HL-60 (cell line): ENCODE measurements around the gene SCG2.
"Not testable (repeated sequence)": the region's sequence is repeated elsewhere in the genome, so short reads cannot be mapped to it uniquely, and the experiment has no call there.

ENCODE experiments used
- DNase-seq, 2 experiments: peaks; one replicate each; pipeline ENCODE4 v3.0.0-alpha.2; 2010 to 2020; ENCODE audit warnings: low read depth in 1 of 2, low spot score in 1 of 2
- H3K27ac ChIP-seq: fragments of 250-450 bp; sonication (Bioruptor Pico); replicated peaks from 2 replicates; pipeline ENCODE4 v1.5.1; 2020; ENCODE audit warnings: mild to moderate bottlenecking, moderate library complexity
- H3K27me3 ChIP-seq: fragments of 250-450 bp; sonication (Bioruptor Pico); 2 replicates; pipeline ENCODE4 v1.5.1; 2021; ENCODE audit warnings: mild to moderate bottlenecking, moderate library complexity; ENCODE audit not compliant: insufficient read depth, poor library complexity, severe bottlenecking
- H3K4me3 ChIP-seq: replicated peaks from 2 replicates; pipeline ENCODE4 v1.5.1; 2011; ENCODE audit warnings: mild to moderate bottlenecking, control low read depth, low read length; ENCODE audit not compliant: insufficient read depth
- CTCF ChIP-seq: IDR thresholded peaks from one replicate; pipeline ENCODE4 v1.5.1; 2011; ENCODE audit warnings: low read length, control low read depth, inconsistent platforms; ENCODE audit not compliant: insufficient read depth
- GABPA ChIP-seq: IDR thresholded peaks from 2 replicates; pipeline ENCODE4 v1.6.1; 2012; ENCODE audit warnings: low read depth
- POLR2AphosphoS5 ChIP-seq: IDR thresholded peaks from 2 replicates; pipeline ENCODE4 v1.6.1; 2012; ENCODE audit warnings: low read depth
- SPI1 ChIP-seq: IDR thresholded peaks from 2 replicates; pipeline ENCODE4 v1.6.1; 2012; ENCODE audit warnings: low read depth, mild to moderate bottlenecking, borderline replicate concordance
- TF ChIP-seq, protein P1 (sequence below): IDR thresholded peaks from 2 replicates; pipeline ENCODE4 v1.6.1; 2012; ENCODE audit warnings: low read depth; ENCODE audit not compliant: insufficient replicate concordance

Gene SCG2

GRCh38 chr2:223596208-223596607, 6.0 kb downstream of the SCG2 start:
- no peak for DNase-seq
- Histone ChIP-seq H3K27me3 (no peaks in the 10 kb centered on the region), H3K4me3 (no peak overlapping the region), H3K27ac (no peak overlapping the region)
- TF ChIP-seq CTCF: no peak
- TF ChIP-seq POLR2AphosphoS5: no peak
- no peak for TF ChIP-seq GABPA
- TF ChIP-seq SPI1: no peak

DNA sequence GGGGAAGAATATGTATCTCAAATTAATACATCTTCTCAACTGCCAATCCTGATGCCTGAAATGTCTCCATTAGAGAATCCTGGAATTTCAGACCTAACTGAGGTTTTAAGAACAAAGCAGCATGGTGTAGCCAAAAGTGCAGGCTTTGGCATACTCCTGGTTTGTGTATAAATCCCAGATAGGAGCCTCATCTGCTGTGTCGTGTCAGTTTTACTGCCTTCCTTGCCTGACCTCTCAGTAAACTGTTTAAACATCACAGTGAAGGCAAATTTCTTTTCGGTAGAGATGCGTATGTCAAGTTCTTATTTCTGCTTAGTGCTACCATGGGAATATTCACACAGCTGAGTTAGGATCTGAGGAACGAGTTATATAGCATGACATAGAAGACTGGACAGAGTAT, 7.3 kb downstream of the SCG2 start:
- DNase-seq: no peak
- no peak for TF ChIP-seq SPI1
- TF ChIP-seq CTCF: no peak
- no peak for TF ChIP-seq GABPA

DNA sequence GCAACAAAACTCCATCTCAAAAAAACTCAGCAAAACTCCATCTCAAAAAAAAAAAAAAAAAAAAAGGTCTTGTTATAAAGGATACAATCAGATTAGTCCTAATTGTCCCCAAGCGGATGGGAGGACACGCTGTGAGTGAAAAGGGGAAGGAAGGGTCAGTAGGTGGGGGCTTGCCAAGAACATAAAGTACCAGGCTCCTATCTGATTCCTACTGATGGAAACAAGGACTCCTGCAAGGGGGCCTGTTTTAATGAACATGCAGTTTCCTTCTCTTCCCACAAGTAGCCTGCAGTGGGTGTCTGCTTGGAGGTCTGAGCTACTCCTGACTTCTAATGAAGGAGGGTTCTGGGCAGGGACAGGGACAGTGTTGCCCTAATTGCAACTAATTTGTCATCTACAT, 7.9 kb downstream of the SCG2 start:
- Histone ChIP-seq H3K27me3 (no peaks in the 10 kb centered on the region), H3K4me3 (no peak overlapping the region), H3K27ac (no peak overlapping the region)
- no peak for TF ChIP-seq CTCF
- no peak for TF ChIP-seq POLR2AphosphoS5
- DNase-seq: no peak

More for the DNA sequence above, 7.3 kb downstream of the SCG2 start:
- Histone ChIP-seq H3K27ac (no peak overlapping the region), H3K4me3 (no peak overlapping the region), H3K27me3 (no peaks in the 10 kb centered on the region)

GRCh38 chr2:223592689-223593088, 9.5 kb downstream of the SCG2 start:
- not testable (repeated sequence) for DNase-seq, H3K4me3 ChIP-seq, H3K27me3 ChIP-seq

GRCh38 chr2:223591596-223591995, 10.6 kb downstream of the SCG2 start:
- TF ChIP-seq POLR2AphosphoS5: no peak
- no peak overlapping the region for H3K4me3 ChIP-seq
- H3K27ac ChIP-seq: no peak overlapping the region
- no peaks in the 10 kb centered on the region for H3K27me3 ChIP-seq
- no peak for DNase-seq

More at GRCh38 chr2:223592689-223593088, 9.5 kb downstream of the SCG2 start:
- H3K27ac ChIP-seq: not testable (repeated sequence)

DNA sequence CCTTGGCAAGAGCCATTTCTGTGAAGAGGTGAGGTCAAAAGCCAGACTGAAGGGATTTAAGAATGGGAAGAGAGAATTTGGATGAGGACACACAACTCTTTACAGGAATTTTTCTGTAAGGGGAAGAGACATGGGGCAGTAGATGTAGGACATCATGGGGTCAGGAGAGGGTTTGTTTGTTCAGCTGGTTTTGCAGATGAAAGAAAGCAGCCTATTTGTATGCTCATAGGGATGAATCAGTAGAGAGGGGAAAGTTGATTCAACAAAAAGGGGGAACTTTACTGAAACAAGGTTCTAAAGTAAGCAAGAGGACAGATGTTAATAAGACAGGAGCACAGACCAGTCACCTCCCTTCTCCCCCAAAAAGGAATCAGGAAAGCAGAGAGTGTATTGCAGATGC, 11.2 kb downstream of the SCG2 start:
- no peak overlapping the region for H3K27ac ChIP-seq
- TF ChIP-seq, protein P1, sequence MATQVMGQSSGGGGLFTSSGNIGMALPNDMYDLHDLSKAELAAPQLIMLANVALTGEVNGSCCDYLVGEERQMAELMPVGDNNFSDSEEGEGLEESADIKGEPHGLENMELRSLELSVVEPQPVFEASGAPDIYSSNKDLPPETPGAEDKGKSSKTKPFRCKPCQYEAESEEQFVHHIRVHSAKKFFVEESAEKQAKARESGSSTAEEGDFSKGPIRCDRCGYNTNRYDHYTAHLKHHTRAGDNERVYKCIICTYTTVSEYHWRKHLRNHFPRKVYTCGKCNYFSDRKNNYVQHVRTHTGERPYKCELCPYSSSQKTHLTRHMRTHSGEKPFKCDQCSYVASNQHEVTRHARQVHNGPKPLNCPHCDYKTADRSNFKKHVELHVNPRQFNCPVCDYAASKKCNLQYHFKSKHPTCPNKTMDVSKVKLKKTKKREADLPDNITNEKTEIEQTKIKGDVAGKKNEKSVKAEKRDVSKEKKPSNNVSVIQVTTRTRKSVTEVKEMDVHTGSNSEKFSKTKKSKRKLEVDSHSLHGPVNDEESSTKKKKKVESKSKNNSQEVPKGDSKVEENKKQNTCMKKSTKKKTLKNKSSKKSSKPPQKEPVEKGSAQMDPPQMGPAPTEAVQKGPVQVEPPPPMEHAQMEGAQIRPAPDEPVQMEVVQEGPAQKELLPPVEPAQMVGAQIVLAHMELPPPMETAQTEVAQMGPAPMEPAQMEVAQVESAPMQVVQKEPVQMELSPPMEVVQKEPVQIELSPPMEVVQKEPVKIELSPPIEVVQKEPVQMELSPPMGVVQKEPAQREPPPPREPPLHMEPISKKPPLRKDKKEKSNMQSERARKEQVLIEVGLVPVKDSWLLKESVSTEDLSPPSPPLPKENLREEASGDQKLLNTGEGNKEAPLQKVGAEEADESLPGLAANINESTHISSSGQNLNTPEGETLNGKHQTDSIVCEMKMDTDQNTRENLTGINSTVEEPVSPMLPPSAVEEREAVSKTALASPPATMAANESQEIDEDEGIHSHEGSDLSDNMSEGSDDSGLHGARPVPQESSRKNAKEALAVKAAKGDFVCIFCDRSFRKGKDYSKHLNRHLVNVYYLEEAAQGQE: no peak
- TF ChIP-seq CTCF (no peak), GABPA (no peak), POLR2AphosphoS5 (no peak), SPI1 (no peak)
- no peak for DNase-seq
- no peak overlapping the region for H3K4me3 ChIP-seq
- H3K27me3 ChIP-seq: no peaks in the 10 kb centered on the region
